H9 (cell line): ENCODE measurements around the gene SLC22A13. TPM values are rescaled to one million over a fixed set of nuclear protein-coding genes. Genes with fewer than 3 reads are reported as not detected.

Source experiments
- DNase-seq: peaks from one replicate; pipeline ENCODE4 v3.0.0-alpha.2; 2017
- H2AFZ ChIP-seq: one replicate; pipeline ENCODE4 v1.6.1; 2013; ENCODE audit warnings: mild to moderate bottlenecking, low read length, control low read depth, moderate library complexity
- H2AK5ac ChIP-seq: 2 replicates; pipeline ENCODE4 v1.6.1; 2013; ENCODE audit warnings: low read length, control low read depth, mixed read lengths; ENCODE audit not compliant: insufficient read length
- H2BK120ac ChIP-seq: one replicate; pipeline ENCODE4 v1.6.1; 2013; ENCODE audit warnings: low read depth, mild to moderate bottlenecking, low read length, control low read depth, inconsistent platforms; ENCODE audit not compliant: poor library complexity, severe bottlenecking
- H2BK12ac ChIP-seq: 2 replicates; pipeline ENCODE4 v1.6.1; 2013; ENCODE audit warnings: low read length, control low read depth, mixed read lengths, low read depth; ENCODE audit not compliant: insufficient read length
- H2BK15ac ChIP-seq: 2 replicates; pipeline ENCODE4 v1.6.1; 2013; ENCODE audit warnings: low read depth, low read length, control low read depth
- H2BK20ac ChIP-seq: one replicate; pipeline ENCODE4 v1.6.1; 2013; ENCODE audit warnings: low read depth, mild to moderate bottlenecking, low read length, control low read depth, inconsistent platforms; ENCODE audit not compliant: poor library complexity, severe bottlenecking
- H2BK5ac ChIP-seq: 2 replicates; pipeline ENCODE4 v1.6.1; 2013; ENCODE audit warnings: low read length, control low read depth, mixed read lengths; ENCODE audit not compliant: insufficient read length
- H3K14ac ChIP-seq: 2 replicates; pipeline ENCODE4 v1.6.1; 2013; ENCODE audit warnings: low read length, control low read depth; ENCODE audit not compliant: insufficient read depth
- H3K18ac ChIP-seq: 2 replicates; pipeline ENCODE4 v1.6.1; 2013; ENCODE audit warnings: low read depth, mild to moderate bottlenecking, mixed read lengths, low read length, control low read depth; ENCODE audit not compliant: insufficient read length
- H3K23ac ChIP-seq: 2 replicates; pipeline ENCODE4 v1.6.1; 2013; ENCODE audit warnings: low read length, control low read depth, mixed read lengths, low read depth; ENCODE audit not compliant: insufficient read length
- H3K23me2 ChIP-seq: 2 replicates; pipeline ENCODE4 v1.6.1; 2013; ENCODE audit warnings: low read depth, mild to moderate bottlenecking, mixed read lengths, low read length, control low read depth; ENCODE audit not compliant: insufficient read length, poor library complexity, severe bottlenecking
- H3K27ac ChIP-seq: 2 replicates; pipeline ENCODE4 v1.5.1; 2013; ENCODE audit warnings: low read length, control low read depth, mixed read lengths, low read depth; ENCODE audit not compliant: insufficient read length
- H3K27me3 ChIP-seq: 2 replicates; pipeline ENCODE4 v1.6.1; 2013; ENCODE audit warnings: low read length, control low read depth, inconsistent platforms; ENCODE audit not compliant: insufficient read depth
- H3K4ac ChIP-seq: 2 replicates; pipeline ENCODE4 v1.6.1; 2013; ENCODE audit warnings: low read depth, mild to moderate bottlenecking, control low read depth, inconsistent platforms, low read length, moderate library complexity
- H3K4me1 ChIP-seq: 2 replicates; pipeline ENCODE4 v1.6.1; 2013; ENCODE audit warnings: low read length, control low read depth, inconsistent platforms; ENCODE audit not compliant: insufficient read depth
- H3K4me2 ChIP-seq: 2 replicates; pipeline ENCODE4 v1.6.1; 2013; ENCODE audit warnings: low read length, control low read depth, mixed read lengths; ENCODE audit not compliant: insufficient read length, insufficient read depth
- H3K56ac ChIP-seq: 2 replicates; pipeline ENCODE4 v1.6.1; 2013; ENCODE audit warnings: low read depth, mild to moderate bottlenecking, mixed read lengths, low read length, control low read depth; ENCODE audit not compliant: insufficient read length
- H3K79me1 ChIP-seq: 2 replicates; pipeline ENCODE4 v1.6.1; 2013; ENCODE audit warnings: low read depth, mild to moderate bottlenecking, moderate library complexity, low read length, control low read depth, inconsistent platforms; ENCODE audit not compliant: insufficient read depth, poor library complexity, severe bottlenecking
- H3K79me2 ChIP-seq: 2 replicates; pipeline ENCODE4 v1.6.1; 2013; ENCODE audit warnings: low read length, control low read depth, inconsistent platforms; ENCODE audit not compliant: insufficient read depth
- H3K9ac ChIP-seq: 2 replicates; pipeline ENCODE4 v1.6.1; 2013; ENCODE audit warnings: low read length, control low read depth, mixed read lengths; ENCODE audit not compliant: insufficient read length; ENCODE audit errors: extremely low read depth
- H3K9me3 ChIP-seq: one replicate; pipeline ENCODE4 v1.6.1; 2013; ENCODE audit warnings: low read depth, low read length, inconsistent platforms; ENCODE audit not compliant: control insufficient read depth
- H3T11ph ChIP-seq: one replicate; pipeline ENCODE4 v1.6.1; 2013; ENCODE audit warnings: mild to moderate bottlenecking, low read length, control low read depth, inconsistent platforms
- H4K20me1 ChIP-seq: one replicate; pipeline ENCODE4 v1.6.1; 2013; ENCODE audit not compliant: control insufficient read depth, insufficient read length, insufficient read depth
- H4K5ac ChIP-seq: 2 replicates; pipeline ENCODE4 v1.6.1; 2013; ENCODE audit warnings: low read depth, mild to moderate bottlenecking, mixed read lengths, low read length, control low read depth; ENCODE audit not compliant: insufficient read length
- H4K8ac ChIP-seq: replicated peaks from 2 replicates; pipeline ENCODE4 v1.6.1; 2013; ENCODE audit warnings: low read length, control low read depth, mixed read lengths, low read depth; ENCODE audit not compliant: insufficient read length
- H4K91ac ChIP-seq: 2 replicates; pipeline ENCODE4 v1.6.1; 2013; ENCODE audit warnings: low read depth, mild to moderate bottlenecking, moderate library complexity, mixed read lengths, low read length, control low read depth; ENCODE audit not compliant: insufficient read length
- H3K27ac Mint-ChIP-seq, 3 experiments: 2 replicates in 2 of 3; 3 replicates in 1 of 3; pipeline ENCODE4 v1.8.0; 2020 to 2021; ENCODE audit warnings: mixed read lengths in 3 of 3, mild to moderate bottlenecking in 1 of 3, moderate library complexity in 1 of 3
- H3K27me3 Mint-ChIP-seq: 2 replicates; pipeline ENCODE4 v1.8.0; 2021; ENCODE audit warnings: low read depth, mild to moderate bottlenecking, moderate library complexity, mixed read lengths
- H3K36me3 Mint-ChIP-seq, 3 experiments: 2 replicates in 2 of 3; 3 replicates in 1 of 3; pipeline ENCODE4 v1.8.0; 2020 to 2021; ENCODE audit warnings: low read depth in 3 of 3, mixed read lengths in 3 of 3; ENCODE audit not compliant: insufficient read depth in 1 of 3
- H3K4me1 Mint-ChIP-seq, 2 experiments: 2 replicates each; pipeline ENCODE4 v1.8.0; 2020; ENCODE audit warnings: mixed read lengths in 2 of 2
- H3K4me3 Mint-ChIP-seq, 2 experiments: 2 replicates in 1 of 2; 3 replicates in 1 of 2; pipeline ENCODE4 v1.8.0; 2020 to 2021; ENCODE audit warnings: mild to moderate bottlenecking in 2 of 2, mixed read lengths in 2 of 2, moderate library complexity in 1 of 2
- H3K9me3 Mint-ChIP-seq, 2 experiments: 2 replicates in 1 of 2; 3 replicates in 1 of 2; pipeline ENCODE4 v1.8.0; 2020; ENCODE audit warnings: mild to moderate bottlenecking in 2 of 2, mixed read lengths in 2 of 2, moderate library complexity in 1 of 2
- CTCF ChIP-seq: fragments of 200-600 bp; sonication (generic); conservative IDR thresholded peaks from 3 replicates; pipeline ENCODE4 v1.8.0; 2021; ENCODE audit warnings: antibody characterized with exemption, mild to moderate bottlenecking
- WGBS: extraction: QIAGEN DNeasy Blood & Tissue Kit; methylation state at CpG from one replicate; pipeline ENCODE4 v1.1.7; 2013; ENCODE audit warnings: missing lambda C conversion rate, low lambda C conversion rate, mixed read lengths; ENCODE audit not compliant: insufficient read length; ENCODE audit errors: extremely low coverage; 5-methylcytosine and 5-hydroxymethylcytosine counted together
- total RNA-seq: library from RNA; stranded (reverse); gene quantifications from 2 replicates; pipeline ENCODE4 v1.2.1, GENCODE V29; 2021

The SLC22A13 gene
- total RNA-seq, 1 experiment from 2014 or later = not detected

DNA sequence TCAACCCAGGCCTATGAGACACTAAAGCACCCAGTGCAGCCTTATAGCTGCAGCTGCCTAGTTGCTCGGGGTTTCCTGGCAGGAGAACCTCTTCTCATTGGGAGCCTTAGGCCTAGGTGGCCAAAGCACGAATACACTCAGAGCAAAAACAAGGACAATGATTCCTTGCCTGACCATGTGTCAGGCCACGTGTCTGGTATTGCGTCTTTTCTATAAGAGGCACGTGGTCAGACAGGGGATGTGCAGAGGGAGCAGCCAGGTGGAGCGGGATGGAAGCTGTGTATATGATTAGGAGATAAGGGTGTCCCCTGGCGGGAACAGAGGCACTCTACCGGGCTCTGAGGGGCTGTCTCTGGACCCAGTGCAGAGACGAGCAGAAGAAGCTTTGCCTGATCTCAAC, 42.8 kb downstream of the SLC22A13 start:
- no peak overlapping the region for H2BK12ac ChIP-seq
- H3K23ac ChIP-seq = no peak overlapping the region
- H3K4ac ChIP-seq = no peak overlapping the region
- no peak overlapping the region for H4K8ac ChIP-seq
- H3K79me1 ChIP-seq = no peaks in the 10 kb centered on the region
- DNase-seq = no peak
- H4K91ac ChIP-seq = no peak overlapping the region
- no peaks in the 10 kb centered on the region for H3K4me1 ChIP-seq
- no peak overlapping the region for H2BK5ac ChIP-seq
- no peaks in the 10 kb centered on the region for H3K23me2 ChIP-seq
- no peak overlapping the region for H2BK20ac ChIP-seq
- no peaks in the 10 kb centered on the region for H3K36me3 Mint-ChIP-seq
- H3K79me2 ChIP-seq = no peaks in the 10 kb centered on the region
- no peaks in the 10 kb centered on the region for H3K27me3 ChIP-seq
- no peaks in the 10 kb centered on the region for H3K9me3 ChIP-seq
- H4K5ac ChIP-seq = no peak overlapping the region
- H3K9me3 Mint-ChIP-seq = peaks cover 0 to 2% of the 10 kb centered on the region in 2 experiments; a peak in 3 of 5 replicates
- no peak overlapping the region for H2BK120ac ChIP-seq
- H3K9ac ChIP-seq = no peak overlapping the region
- no peak overlapping the region for H2AK5ac ChIP-seq
- no peak overlapping the region for H3K56ac ChIP-seq
- H3K27ac Mint-ChIP-seq = no peak overlapping the region
- no peaks in the 10 kb centered on the region; the same call in none of the 2 replicates for H3K27me3 Mint-ChIP-seq
- TF ChIP-seq CTCF = no peak
- no peak overlapping the region for H3K14ac ChIP-seq
- H3K4me3 Mint-ChIP-seq = no peak overlapping the region
- H3K4me2 ChIP-seq = no peak overlapping the region
- H3T11ph ChIP-seq = no peak overlapping the region
- no peaks in the 10 kb centered on the region for H3K4me1 Mint-ChIP-seq
- H2BK15ac ChIP-seq = no peak overlapping the region
- H4K20me1 ChIP-seq = no peaks in the 10 kb centered on the region
- H3K18ac ChIP-seq = no peak overlapping the region
- H3K27ac ChIP-seq = no peak overlapping the region
- WGBS = no CpG with 5 or more reads among the region's 9 CpGs
- H2AFZ ChIP-seq = no peak overlapping the region
